Esophagus mucosa (tissue), 1 donor: ENCODE results near the gene COL5A1. TPM values are rescaled to one million over a fixed set of nuclear protein-coding genes. Genes with fewer than 3 reads are reported as not detected.

Experiments used
- ATAC-seq: fragments of 200-7000 bp; cut with Tn5 transposase; one replicate; pipeline ENCODE4 v1.9.1; 2020
- total RNA-seq: library from RNA; stranded (reverse); gene quantifications from one replicate; pipeline ENCODE4 v1.2.4, GENCODE V29; 2023
- donor health status: DM: yes; HTN: yes; CAD: no.

Gene COL5A1
- total RNA-seq, 1 donor from 2014 or later, result 3.3 TPM

DNA sequence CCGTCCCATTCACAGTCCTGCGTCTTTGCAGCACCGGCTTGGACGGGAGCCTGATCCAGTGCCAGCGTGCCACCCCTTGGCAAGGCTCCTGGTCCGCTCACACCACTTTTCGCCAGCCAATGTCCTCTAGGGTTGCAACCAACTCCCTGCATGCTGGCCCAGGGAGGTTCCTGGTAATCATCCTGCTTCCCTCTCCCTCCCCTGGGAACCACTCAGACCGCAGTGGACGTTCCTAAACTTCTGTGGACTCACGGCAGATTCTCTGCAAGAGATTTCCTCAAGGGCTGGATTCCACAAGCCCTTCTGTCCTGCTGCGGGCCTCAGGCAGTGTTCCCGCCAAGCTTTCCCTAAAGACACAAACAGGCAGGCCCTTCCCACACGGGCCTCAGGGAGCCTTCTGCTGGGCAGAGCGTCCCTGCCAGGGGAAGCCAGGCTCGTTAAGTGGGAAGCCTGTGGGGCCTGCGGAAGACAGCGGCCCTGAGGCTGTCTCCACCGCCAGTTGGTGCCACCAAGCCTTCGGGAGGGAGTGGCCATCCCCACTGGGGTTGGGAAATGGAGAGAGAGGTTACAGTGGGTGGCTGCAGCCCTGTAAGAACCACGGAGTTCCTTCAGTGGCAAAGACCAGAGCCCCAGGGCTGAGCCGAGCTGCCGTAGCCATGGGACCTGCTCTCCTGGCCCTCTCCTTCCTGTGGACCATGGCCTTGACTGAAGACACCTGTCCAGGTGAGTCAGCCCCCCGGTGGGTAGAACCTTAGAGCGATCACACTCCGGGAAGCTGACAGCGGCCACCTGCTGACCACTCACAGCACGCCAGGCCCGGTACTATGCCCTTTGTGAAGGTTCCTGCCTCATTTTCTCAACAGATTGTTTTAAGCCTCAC lies 222.6 kb downstream of the COL5A1 start:
- ATAC-seq, result peak; percentile 47

DNA sequence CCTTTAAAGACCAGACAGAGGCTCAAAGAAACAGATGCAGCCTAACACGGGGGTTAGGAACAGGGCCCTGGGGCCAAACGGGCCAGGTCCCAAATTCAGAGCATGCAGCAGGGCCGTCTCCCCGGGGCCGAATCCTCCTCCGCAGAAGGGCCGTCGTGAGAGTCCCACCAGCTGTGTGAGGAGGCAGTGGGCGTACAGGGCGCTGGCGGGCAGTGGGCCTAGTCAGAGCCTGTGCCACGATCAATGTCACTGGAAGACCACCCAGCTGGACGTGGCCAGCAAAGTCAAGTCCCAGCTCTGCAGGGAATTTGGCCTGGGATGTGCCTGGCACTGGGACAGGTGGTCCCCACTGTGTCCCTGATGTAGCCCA lies 223.2 kb downstream of the COL5A1 start:
- ATAC-seq, result no peak

DNA sequence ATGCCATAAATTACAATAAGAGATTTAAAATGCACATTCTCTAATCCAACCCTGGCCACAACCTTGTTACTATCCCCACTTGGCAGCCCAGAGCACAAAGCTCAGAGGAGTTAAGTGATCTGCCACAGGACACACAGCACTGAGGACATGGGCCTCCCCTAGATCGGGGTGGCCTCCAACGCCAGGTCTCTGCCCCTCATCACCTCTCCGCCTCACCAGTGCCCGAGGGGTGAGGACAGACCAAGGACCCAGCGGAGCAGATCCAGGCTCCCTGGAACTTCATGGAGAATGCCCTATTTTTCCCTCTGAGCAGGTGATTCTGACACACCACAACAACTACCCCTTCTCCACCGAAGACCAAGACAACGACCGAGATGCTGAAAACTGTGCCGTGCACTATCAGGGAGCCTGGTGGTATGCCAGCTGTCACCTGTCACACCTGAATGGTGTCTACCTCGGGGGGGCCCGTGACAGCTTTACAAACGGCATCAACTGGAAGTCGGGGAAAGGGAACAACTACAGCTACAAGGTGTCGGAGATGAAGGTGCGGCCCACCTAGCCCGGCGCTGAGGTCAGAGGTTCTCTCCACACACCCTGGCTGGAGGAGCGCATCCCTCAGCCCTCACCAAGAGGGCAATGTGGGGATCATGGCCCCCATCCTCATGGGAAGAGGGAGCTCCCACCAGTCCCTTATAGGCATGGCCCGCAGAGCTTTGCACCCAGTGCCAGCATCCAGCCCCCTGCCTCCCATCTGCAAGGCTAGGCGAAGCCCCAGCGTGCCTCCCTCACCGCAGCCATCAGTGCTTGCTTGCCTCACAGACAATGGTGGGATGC lies 226.5 kb downstream of the COL5A1 start:
- no peak for ATAC-seq

- ATAC-seq, result no peak
Observed at GRCh38 chr9:134868751-134869553, 227.3 kb downstream of the COL5A1 start.

DNA sequence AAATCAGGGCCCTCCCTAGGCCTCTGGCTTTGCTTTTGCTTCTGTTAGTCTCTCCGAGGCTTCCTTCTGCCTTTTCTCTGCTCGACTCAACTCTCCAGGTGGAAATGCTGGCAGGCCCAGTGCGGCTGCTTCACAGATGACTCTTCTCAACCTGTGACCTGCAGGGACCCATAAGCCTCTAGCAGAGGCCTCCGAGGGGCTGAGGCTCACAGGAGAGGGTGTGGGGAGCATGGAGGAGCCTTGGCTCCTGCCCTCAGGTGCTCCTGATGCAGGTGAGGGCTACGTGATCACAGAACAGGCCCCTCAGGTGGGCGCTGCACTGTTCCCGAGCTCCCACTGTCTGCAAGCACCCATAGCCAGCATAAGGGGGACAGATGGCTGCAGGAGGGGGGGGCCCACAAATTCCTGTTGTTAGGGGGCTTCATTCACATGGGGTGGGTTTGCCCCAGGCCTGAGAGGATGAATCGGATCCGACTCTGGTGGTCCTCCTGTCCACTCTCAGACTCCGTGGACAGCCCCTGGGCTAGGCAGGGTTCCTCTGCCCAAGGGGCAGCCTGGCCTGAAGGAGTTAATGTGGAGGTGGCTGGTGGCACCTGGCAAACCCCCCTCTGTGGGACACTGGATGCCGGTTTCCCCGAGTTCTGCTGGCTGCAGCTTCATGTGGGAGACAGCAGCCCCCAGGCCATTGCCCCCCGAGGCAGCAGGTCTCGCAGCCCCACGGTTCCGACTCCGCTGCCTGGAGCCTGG lies 228.1 kb downstream of the COL5A1 start:
- ATAC-seq, result no peak

GRCh38 chr9:134870301-134870694 lies 228.7 kb downstream of the COL5A1 start:
- no peak for ATAC-seq

- no peak for ATAC-seq
Observed at GRCh38 chr9:134870746-134871662, 229.4 kb downstream of the COL5A1 start.

DNA sequence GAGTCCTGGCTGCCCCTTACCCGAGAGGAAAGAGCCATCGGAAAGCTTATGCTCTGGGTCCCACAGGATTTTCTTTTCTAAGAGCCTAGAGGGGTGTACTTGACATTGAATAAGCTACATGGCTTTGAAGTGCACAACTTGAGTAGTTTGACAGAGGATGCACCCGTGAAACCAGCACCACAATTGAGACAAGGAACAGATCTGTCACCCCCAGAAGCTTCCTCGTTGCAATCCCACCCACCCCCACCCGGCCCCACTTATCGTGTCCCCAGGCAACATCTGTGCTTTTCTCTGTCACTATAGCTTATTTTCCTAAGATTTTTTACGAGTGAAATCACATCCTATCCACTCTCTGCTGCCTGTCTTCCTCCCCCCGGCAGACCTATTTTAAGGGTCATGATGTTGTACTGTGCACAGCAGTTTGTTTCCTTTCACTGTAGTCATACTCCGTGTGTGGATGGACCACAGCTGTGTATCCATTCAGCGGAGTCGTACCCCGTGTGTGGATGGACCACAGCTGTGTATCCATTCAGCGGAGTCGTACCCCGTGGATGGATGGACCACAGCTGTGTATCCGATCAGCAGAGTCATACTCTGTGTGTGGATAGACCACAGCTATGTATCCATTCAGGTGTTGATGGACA lies 230.2 kb downstream of the COL5A1 start:
- peak; percentile 10 for ATAC-seq

DNA sequence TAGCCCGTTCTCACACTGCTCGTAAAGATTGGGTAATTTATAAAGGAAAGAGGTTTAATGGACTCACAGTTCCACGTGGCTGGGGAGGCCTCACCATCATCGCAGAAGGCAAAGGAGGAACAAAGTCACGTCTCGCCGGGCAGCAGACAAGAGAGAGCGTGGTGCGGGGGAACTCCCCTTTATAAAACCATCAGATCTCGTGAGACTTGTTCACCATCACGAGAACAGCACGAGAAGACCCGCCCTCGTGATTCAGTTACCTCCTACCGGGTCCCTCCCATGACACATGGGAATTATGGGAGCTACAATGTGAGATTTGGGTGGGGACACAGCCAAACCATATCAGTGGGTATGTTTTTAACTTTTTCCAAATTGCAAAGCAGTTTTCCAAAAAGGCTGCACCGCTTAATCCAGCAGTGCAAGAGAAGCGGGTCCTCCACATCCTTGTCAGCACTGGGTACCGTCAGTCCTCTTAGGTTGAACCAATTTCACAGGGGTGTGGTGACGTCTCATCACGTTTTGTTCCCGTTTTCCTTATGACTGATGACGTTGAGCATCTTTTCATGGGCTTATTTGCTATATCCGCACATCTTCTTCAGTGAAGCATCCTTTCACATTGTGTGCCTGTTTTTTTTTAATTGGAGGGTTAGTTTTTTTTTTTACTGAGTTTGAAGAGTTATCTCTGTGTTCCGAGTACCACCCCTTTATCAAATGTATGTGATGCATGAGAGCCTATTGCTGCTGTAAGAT lies 231.1 kb downstream of the COL5A1 start:
- no peak for ATAC-seq

DNA sequence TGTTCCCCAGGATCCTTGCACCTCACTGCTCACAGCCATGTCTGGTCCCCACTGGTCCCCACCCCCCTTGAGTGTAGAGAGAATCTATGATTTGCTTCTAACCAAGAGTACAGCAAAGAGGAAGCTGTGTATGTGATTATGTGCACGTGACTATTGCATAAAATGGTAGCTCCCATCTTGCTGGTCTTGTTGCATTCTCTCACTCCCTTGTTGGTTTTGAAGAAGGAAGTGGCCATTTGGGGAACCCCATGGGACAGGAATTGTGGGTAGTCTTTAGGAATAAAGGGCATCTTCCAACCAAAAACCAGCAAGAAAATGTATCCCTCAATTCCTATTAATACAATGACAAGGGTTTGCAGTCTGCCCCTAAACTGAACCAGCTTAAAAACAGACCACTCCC lies 233.8 kb downstream of the COL5A1 start:
- no peak for ATAC-seq

- ATAC-seq, result no peak
Observed at GRCh38 chr9:134877541-134877940, 235.9 kb downstream of the COL5A1 start.

GRCh38 chr9:134879664-134880483 lies 238.3 kb downstream of the COL5A1 start:
- no peak for ATAC-seq

- ATAC-seq, result no peak
Observed at GRCh38 chr9:134880484-134881312, 239.1 kb downstream of the COL5A1 start, which contains the start of gene FCN2. FCN2 (plus strand) TSS chr9:134880810; CDS start chr9:134880822, 12 bp downstream.

DNA sequence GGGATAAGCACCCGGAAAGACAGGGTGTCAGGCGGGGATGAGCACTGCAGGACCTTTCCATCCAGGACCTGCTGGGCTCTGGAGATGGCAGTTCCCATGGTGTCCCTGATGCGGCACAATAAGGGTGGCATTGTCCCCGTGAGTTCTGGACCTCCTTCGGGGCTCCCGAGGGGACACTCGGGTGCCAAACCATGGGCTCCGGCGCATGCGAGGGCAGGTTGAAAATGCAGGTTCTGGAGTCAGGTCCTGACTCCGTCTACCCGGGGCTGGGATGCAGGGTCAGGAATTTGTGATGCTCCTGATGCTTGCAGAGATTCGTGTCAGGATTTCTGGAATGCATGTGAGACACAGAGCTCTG lies 239.7 kb downstream of the COL5A1 start:
- no peak for ATAC-seq

DNA sequence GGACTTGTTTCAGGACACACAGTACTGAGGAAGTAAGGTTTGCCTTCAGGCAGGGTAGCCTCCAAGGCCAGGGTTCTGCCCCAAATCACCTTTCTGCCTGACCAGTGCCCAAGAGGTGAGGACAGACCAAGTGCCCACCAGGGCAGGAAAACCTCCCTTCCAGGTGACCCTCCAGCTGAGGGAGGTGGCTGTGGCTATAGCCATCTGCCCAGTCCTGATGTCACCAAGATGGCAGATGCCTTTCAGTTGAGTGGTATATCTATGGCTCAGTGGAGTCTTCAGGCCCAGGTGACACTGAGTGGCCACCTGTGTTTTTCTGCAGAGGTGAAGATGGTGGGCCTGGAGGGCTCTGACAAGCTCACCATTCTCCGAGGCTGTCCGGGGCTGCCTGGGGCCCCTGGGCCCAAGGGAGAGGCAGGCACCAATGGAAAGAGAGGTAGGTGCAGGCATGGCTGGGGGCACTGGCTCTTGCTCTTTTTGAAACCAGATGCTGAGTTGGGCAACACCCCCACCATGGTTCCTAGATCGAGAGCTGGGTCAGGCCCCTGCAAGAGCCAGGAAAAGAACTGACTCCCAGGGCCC lies 240.7 kb downstream of the COL5A1 start:
- ATAC-seq, result no peak

DNA sequence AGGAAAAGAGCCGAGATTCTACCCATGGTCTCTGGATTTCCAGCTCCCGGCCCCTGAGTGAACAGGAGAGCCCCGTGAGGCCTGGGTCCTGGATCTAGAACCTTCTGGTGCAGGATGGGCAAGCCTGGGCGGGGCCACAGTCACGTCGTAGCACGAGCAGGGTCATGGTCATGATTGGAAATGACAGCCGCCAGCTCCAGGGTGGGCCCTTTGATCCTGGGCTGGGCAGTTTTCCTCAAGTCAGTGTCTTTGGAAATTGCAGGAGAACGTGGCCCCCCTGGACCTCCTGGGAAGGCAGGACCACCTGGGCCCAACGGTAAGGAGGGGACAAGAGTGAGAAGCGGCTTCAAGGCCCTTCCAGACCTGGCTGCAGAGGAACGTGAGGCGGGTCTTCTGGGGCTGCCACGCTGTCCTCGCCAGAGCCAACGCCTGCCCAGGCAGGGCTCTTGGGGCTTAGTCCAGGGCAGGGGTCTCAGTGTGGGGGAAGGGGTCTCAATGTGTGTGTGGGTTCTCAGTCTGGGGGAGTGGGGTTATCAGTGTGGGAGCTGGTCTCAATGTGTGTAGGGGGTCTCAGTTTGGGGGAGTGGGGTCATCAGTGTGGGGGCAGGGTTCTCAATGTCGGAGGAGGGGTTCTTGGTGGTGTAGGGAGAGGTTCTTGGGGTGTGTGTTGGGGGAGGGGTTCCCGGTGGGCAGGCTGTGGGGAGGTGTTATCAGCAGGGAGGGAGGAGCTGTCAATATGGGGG lies 241.6 kb downstream of the COL5A1 start:
- ATAC-seq, result no peak

DNA sequence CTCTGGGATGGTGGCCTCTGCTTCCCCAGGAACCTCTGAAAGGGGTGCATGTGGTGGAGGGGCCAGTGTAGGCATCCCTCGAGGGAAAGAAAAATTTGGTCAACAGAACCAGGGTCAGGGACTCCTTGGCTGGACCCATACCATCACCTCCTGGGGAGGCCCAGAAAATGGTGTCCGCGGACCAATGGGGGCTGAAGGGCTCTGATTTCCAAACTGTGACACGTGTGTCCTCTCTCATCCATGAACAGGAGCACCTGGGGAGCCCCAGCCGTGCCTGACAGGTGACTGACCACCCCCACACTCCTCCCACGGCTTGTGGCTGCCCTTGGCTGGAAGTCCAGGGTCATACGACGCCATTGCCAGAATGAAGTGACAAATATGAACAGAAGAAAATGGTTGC lies 242.9 kb downstream of the COL5A1 start:
- ATAC-seq, result no peak
